Prostate gland (tissue), 2 donors: ENCODE results near the gene REEP2. TPM values are rescaled to one million over a fixed set of nuclear protein-coding genes. Genes with fewer than 3 reads are reported as not detected.
"Not testable (repeated sequence)": the region's sequence is repeated elsewhere in the genome, so short reads cannot be mapped to it uniquely, and the experiment has no call there.

Experiments used
- DNase-seq: peaks from one replicate; pipeline ENCODE4 v3.0.0-alpha.2; 2019; ENCODE audit warnings: low spot score
- H3K27ac ChIP-seq, 2 donors: fragments of 200-600 bp; sonication (generic); 2 replicates each; pipeline ENCODE4 v1.5.1; 2017 to 2019
- H3K27me3 ChIP-seq: fragments of 200-600 bp; sonication (generic); replicated peaks from 2 replicates; pipeline ENCODE4 v1.5.1; 2019; ENCODE audit not compliant: insufficient read depth
- H3K36me3 ChIP-seq, 2 donors: fragments of 200-600 bp; sonication (generic); 1 replicate in 1 of 2; 2 replicates in 1 of 2; pipeline versions ENCODE4 v1.5.1 to v1.8.1; 2017 to 2019
- H3K4me1 ChIP-seq: fragments of 200-600 bp; sonication (generic); replicated peaks from 2 replicates; pipeline ENCODE4 v1.5.1; 2019
- H3K4me3 ChIP-seq, 2 donors: fragments of 200-600 bp; sonication (generic); 2 replicates each; pipeline ENCODE4 v1.5.1; 2017 to 2019
- H3K9me3 ChIP-seq: fragments of 200-600 bp; sonication (generic); 2 replicates; pipeline ENCODE4 v1.5.1; 2017
- POLR2A ChIP-seq: fragments of 450-650 bp; IDR thresholded peaks from one replicate; pipeline ENCODE4 v1.6.1; 2016; ENCODE audit warnings: antibody characterized with exemption, mild to moderate bottlenecking
- POLR2AphosphoS5 ChIP-seq: sonication (generic); formaldehyde crosslinking; IDR thresholded peaks from one replicate; pipeline ENCODE4 v1.6.1; 2017; ENCODE audit warnings: antibody characterized with exemption
- WGBS: methylation state at CpG from one replicate; pipeline ENCODE4 v1.1.5; 2018; 5-methylcytosine and 5-hydroxymethylcytosine counted together
- intact Hi-C: fragments of 100-400 bp; cut with DNase I; formaldehyde crosslinking; loops from one replicate; pipeline ENCODE4 v1.14.2; 2022
- total RNA-seq, 2 donors: library from RNA; depleted of rRNA; stranded (reverse); fragments of >200 nt; gene quantifications; one replicate each; pipeline ENCODE4 v1.1.0, GENCODE V29; 2016
- TF ChIP-seq, protein P1 (sequence below), 4 experiments: fragments of 200-600 bp in 2 of 4; fragments of 450-650 bp in 2 of 4; sonication (generic) in 2 of 4; IDR thresholded peaks; 1 replicate in 3 of 4; 2 replicates in 1 of 4; pipeline ENCODE4 v1.5.1; 2016 to 2019; ENCODE audit warnings: antibody characterized with exemption in 4 of 4, mild to moderate bottlenecking in 2 of 4, moderate library complexity in 2 of 4

The REEP2 gene
- total RNA-seq, 2 donors from 2014 or later: 4.1 to 21.2 TPM

DNA sequence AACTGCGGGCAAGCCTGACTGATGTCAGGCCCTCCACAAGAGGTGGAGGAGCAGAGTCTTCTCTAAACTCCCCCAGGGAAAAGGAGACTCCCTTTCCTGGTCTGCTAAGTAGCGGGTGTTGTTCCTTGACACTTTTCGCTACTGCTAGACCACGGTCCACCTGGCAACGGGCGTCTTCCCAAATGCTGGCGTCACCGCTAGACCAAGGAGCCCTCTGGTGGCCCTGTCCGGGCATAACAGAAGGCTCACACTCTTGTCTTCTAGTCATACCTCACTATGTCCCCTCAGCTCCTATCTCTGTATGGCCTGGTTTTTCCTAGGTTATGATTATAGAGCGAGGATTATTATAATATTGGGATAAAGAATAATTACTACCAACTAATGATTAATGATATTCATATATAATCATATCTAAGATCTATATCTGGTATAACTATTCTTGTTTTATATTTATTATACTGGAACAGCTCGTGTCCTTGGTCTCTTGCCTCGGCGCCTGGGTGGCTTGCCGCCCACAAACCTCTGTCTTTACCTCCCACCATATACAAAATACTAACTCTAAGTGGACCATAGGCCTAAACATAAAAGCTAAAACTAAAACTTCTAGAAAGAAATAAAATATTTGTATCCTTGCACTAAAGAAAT, 27.7 kb upstream of the REEP2 start:
- DNase-seq, H3K36me3 ChIP-seq, H3K4me3 ChIP-seq, H3K9me3 ChIP-seq, H3K27ac ChIP-seq, intact Hi-C loops, H3K27me3 ChIP-seq, H3K4me1 ChIP-seq: not testable (repeated sequence)
- TF ChIP-seq, protein P1, sequence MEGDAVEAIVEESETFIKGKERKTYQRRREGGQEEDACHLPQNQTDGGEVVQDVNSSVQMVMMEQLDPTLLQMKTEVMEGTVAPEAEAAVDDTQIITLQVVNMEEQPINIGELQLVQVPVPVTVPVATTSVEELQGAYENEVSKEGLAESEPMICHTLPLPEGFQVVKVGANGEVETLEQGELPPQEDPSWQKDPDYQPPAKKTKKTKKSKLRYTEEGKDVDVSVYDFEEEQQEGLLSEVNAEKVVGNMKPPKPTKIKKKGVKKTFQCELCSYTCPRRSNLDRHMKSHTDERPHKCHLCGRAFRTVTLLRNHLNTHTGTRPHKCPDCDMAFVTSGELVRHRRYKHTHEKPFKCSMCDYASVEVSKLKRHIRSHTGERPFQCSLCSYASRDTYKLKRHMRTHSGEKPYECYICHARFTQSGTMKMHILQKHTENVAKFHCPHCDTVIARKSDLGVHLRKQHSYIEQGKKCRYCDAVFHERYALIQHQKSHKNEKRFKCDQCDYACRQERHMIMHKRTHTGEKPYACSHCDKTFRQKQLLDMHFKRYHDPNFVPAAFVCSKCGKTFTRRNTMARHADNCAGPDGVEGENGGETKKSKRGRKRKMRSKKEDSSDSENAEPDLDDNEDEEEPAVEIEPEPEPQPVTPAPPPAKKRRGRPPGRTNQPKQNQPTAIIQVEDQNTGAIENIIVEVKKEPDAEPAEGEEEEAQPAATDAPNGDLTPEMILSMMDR (IDR thresholded peaks at IDR 0.05): peak in 3 of 4 experiments; percentile 22 to 66 (median 56)
- WGBS: 73% methylated on average over 14 of the region's 14 CpGs

- 91% methylated on average over 2 of the region's 2 CpGs for WGBS
- Histone ChIP-seq H3K27ac (no peak overlapping the region), H3K9me3 (no peaks in the 10 kb centered on the region), H3K4me3 (no peak overlapping the region), H3K4me1 (no peaks in the 10 kb centered on the region), H3K36me3 (peaks cover 6 to 24% of the 10 kb centered on the region in 2 donors), H3K27me3 (no peaks in the 10 kb centered on the region)
- intact Hi-C loops: no loop called here
- DNase-seq: no peak
- TF ChIP-seq, protein P1 (IDR thresholded peaks at IDR 0.05): no peak
- TF ChIP-seq POLR2A (no peak), POLR2AphosphoS5 (no peak)
These were observed 20.4 kb upstream of the REEP2 start for GRCh38 chr5:138418444-138418843.

DNA sequence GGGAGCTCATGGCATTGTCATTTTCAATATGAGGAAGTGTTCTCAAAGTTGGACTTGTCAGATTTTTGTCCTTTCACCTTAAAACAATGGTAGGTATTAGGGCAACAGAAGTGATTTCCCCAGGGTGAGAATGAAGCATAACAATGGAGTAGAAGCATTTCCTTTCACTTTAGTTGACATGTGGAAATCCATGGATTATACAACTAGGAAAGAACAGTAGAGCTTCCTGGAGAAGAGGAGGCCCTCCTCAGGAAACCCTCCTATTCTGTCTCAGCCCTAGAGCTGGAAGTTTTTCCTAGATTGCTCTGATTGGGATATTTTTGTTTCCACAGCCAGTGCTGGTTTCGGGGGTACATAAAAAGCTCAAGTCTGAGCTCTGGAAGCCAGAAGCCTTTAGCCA, 13.8 kb upstream of the REEP2 start:
- Histone ChIP-seq H3K27me3 (no peaks in the 10 kb centered on the region), H3K36me3 (peaks cover 6 to 20% of the 10 kb centered on the region in 2 donors), H3K27ac (no peak overlapping the region), H3K9me3 (no peaks in the 10 kb centered on the region), H3K4me3 (no peak overlapping the region), H3K4me1 (no peaks in the 10 kb centered on the region)
- whole genome bisulfite sequencing: 86% methylated on average over 1 of the region's 1 CpG
- intact Hi-C loops: no loop called here
- DNase-seq: no peak
- no peak for TF ChIP-seq POLR2A

DNA sequence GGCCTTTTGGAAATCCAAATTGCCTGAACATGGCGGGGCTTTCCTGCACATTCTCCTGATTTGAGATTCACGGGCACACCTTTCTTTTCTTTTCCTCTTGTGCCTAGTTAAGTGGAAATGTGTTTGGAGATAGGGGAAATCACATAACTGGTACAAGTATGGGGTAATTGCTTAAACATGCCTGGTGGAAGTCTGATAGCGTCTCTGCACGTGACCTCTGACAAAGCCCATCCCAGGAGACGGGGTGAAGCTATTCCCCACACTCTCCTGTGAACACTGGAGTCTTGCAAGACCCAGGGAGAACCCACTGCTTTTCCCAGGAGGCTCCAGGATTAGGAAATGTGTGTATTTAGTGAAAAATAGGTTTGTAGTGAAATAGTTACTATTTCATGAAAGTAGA, 2.9 kb upstream of the REEP2 start:
- Histone ChIP-seq H3K27me3 (no peaks in the 10 kb centered on the region), H3K4me1 (no peaks in the 10 kb centered on the region), H3K27ac (no peak overlapping the region), H3K4me3 (no peak overlapping the region), H3K9me3 (no peaks in the 10 kb centered on the region), H3K36me3 (peaks cover 6 to 26% of the 10 kb centered on the region in 2 donors)
- no peak for DNase-seq
- 82% methylated on average over 5 of the region's 5 CpGs for WGBS
- intact Hi-C loops: no loop called here
- TF ChIP-seq, protein P1 (IDR thresholded peaks at IDR 0.05): no peak
- TF ChIP-seq POLR2A (no peak), POLR2AphosphoS5 (no peak)

DNA sequence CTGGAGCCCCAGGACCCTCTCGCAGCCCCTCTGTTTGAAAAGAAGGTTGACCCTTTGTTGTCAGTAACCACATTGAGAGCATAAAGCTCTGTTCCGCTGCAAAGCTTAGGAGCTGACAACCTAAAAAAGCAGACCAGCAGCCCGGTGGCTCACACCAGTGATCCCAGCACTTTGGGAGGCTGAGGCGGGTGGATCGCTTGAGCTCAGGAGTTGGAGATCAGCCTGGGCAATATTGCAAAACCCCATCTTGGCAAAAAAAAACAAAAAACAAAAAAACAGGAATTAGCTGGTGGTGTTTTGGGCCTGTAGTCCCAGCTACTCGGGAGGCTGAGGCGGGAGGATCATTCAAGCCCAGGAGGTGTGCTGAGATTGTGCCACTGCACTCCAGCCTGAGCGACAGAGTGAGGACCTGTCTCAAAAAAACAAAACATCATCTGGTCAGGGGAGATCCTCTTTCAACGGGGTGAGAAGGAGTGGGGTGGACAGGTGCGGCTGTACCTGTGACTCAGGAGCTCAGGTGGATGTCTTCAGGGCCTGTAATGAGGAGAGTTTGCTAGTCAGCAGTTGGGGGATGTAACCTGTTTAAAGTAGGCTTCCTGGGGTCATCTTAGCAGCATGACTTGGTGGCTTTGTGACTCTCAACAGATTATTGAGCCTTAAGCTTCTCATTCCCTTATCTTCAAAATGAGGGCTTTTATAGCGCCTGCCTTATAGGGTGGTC, 694 bp upstream of the REEP2 start:
- intact Hi-C loops: no loop called here

More for the DNA sequence above, 694 bp upstream of the REEP2 start:
- Histone ChIP-seq H3K4me1 (no peaks in the 10 kb centered on the region), H3K27ac (no peak overlapping the region), H3K4me3 (peak overlapping the region; percentile 34 to 39), H3K36me3 (peaks cover 0 to 11% of the 10 kb centered on the region in 2 donors), H3K9me3 (no peaks in the 10 kb centered on the region), H3K27me3 (no peaks in the 10 kb centered on the region)
- no peak for TF ChIP-seq POLR2AphosphoS5
- TF ChIP-seq, protein P1 (IDR thresholded peaks at IDR 0.05): no peak
- TF ChIP-seq POLR2A: no peak
- no peak for DNase-seq
- WGBS: 76% methylated on average over 11 of the region's 11 CpGs
